Colonic mucosa (tissue), 4 donors: ENCODE data around the gene OBSCN. TPM values are rescaled to one million over a fixed set of nuclear protein-coding genes. Genes with fewer than 3 reads are reported as not detected.
A peak's percentile ranks its signal among the peaks of the same experiment; 100 is the strongest.

ENCODE experiments used
- DNase-seq: peaks from one replicate; pipeline ENCODE4 v3.0.0-alpha.2; 2020
- H3K27ac ChIP-seq: fragments of 200-600 bp; one replicate; pipeline ENCODE4 v1.8.0; 2021
- H3K27me3 ChIP-seq: fragments of 200-600 bp; one replicate; pipeline ENCODE4 v1.8.0; 2021
- H3K36me3 ChIP-seq: fragments of 200-600 bp; one replicate; pipeline ENCODE4 v1.8.0; 2021
- H3K4me1 ChIP-seq: fragments of 200-600 bp; one replicate; pipeline ENCODE4 v1.8.0; 2021; ENCODE audit warnings: mild to moderate bottlenecking
- H3K4me3 ChIP-seq: fragments of 200-600 bp; one replicate; pipeline ENCODE4 v1.8.0; 2021
- H3K9ac ChIP-seq, 2 donors: one replicate each; pipeline ENCODE4 v1.7.0; 2013; ENCODE audit warnings: control low read depth in 2 of 2, low read depth in 2 of 2, low read length in 2 of 2
- H3K9me3 ChIP-seq: fragments of 200-600 bp; one replicate; pipeline ENCODE4 v1.8.0; 2021
- intact Hi-C: fragments of 100-400 bp; cut with DNase I; formaldehyde crosslinking; loops from one replicate; pipeline ENCODE4 v1.14.1; 2022
- total RNA-seq, 2 donors: library from RNA; stranded (reverse); fragmentation: NEBNext Ultra II Directional in 1 of 2; extraction: Animal tissue kit (Norgen Biotek cat#: 25700) in 1 of 2; gene quantifications; one replicate each; pipeline ENCODE4 v1.2.1, GENCODE V29; 2021
- TF ChIP-seq, protein P1 (sequence below): fragments of 200-600 bp; IDR thresholded peaks from one replicate; pipeline ENCODE4 v1.8.0; 2022; ENCODE audit warnings: antibody characterized with exemption, mild to moderate bottlenecking
- donor health status: healthy.
- donor health status: DM: no; HTN: no; CAD: no.
- donor health status: DM: no; HTN: no; CAD: no.

Gene OBSCN
- total RNA-seq, 2 donors from 2014 or later = 3.6 to 7.9 TPM

- Histone ChIP-seq H3K27ac (no peak overlapping the region), H3K4me3 (no peak overlapping the region), H3K4me1 (no peaks in the 10 kb centered on the region), H3K36me3 (no peaks in the 10 kb centered on the region), H3K9me3 (no peaks in the 10 kb centered on the region), H3K9ac (no peak overlapping the region), H3K27me3 (no peaks in the 10 kb centered on the region)
- DNase-seq = no peak
- TF ChIP-seq, protein P1, sequence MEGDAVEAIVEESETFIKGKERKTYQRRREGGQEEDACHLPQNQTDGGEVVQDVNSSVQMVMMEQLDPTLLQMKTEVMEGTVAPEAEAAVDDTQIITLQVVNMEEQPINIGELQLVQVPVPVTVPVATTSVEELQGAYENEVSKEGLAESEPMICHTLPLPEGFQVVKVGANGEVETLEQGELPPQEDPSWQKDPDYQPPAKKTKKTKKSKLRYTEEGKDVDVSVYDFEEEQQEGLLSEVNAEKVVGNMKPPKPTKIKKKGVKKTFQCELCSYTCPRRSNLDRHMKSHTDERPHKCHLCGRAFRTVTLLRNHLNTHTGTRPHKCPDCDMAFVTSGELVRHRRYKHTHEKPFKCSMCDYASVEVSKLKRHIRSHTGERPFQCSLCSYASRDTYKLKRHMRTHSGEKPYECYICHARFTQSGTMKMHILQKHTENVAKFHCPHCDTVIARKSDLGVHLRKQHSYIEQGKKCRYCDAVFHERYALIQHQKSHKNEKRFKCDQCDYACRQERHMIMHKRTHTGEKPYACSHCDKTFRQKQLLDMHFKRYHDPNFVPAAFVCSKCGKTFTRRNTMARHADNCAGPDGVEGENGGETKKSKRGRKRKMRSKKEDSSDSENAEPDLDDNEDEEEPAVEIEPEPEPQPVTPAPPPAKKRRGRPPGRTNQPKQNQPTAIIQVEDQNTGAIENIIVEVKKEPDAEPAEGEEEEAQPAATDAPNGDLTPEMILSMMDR = no peak
- intact Hi-C loops = no loop called here
Observed at GRCh38 chr1:228177721-228178710, 29.8 kb upstream of the OBSCN start.

DNA sequence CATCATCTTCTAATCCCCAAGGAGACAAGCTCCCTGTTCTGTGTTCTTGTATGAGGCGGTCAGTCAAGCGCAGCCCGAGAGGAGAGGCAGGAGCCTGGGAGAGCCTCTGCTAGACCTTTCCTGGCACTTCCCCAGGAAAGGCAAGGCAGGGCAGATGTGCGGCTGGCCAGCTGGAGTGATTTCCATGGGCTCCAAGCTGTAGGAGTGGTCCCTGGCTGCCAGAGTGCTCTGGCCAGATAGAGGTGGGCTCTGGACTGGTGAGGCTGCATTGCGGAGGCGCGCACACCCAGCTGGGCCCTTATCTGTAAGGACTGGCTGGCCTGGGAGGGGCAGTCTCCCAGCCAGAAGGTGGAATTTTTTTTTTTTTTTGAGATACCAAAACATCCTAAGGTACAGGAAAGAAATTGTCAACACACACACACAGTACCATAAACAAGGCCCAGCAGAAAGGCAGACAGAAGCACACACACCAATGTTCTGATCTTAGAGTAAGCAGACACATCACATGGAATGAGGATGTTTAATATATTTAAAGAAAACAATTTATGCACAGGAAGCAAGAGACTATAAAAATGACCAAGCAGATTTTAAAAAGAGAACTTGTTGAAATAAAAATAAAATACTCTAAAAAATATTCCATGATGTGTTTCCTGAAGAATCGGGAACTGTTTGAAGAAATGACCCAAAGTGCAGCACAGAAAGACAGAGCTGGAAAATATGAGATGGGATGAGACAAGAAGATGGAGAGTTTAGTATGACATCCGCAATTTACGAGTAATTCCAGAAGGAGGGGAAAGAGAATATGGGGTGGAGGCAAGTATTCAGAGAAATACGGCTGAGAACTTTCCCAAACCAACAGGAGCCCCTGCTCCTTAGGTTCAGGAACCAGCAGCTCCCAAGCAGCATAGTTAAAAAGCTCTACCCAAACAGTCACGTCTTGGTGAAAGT is 28.8 kb upstream of the OBSCN start:
- no peaks in the 10 kb centered on the region for H3K9me3 ChIP-seq
- H3K4me1 ChIP-seq = no peaks in the 10 kb centered on the region
- no peak overlapping the region for H3K9ac ChIP-seq
- no peaks in the 10 kb centered on the region for H3K36me3 ChIP-seq
- H3K27me3 ChIP-seq = no peaks in the 10 kb centered on the region
- peak overlapping the region; percentile 55 for H3K27ac ChIP-seq
- TF ChIP-seq, protein P1 = no peak
- intact Hi-C loops = no loop called here
- no peak overlapping the region for H3K4me3 ChIP-seq
- no peak for DNase-seq

GRCh38 chr1:228180271-228180958 is 27.4 kb upstream of the OBSCN start:
- Histone ChIP-seq H3K4me1 (no peaks in the 10 kb centered on the region), H3K4me3 (no peak overlapping the region), H3K9ac (no peak overlapping the region), H3K27me3 (no peaks in the 10 kb centered on the region), H3K9me3 (no peaks in the 10 kb centered on the region), H3K27ac (no peak overlapping the region), H3K36me3 (no peaks in the 10 kb centered on the region)
- intact Hi-C loops = no loop called here
- DNase-seq = no peak
- TF ChIP-seq, protein P1 = no peak

GRCh38 chr1:228180959-228181644 is 26.7 kb upstream of the OBSCN start:
- Histone ChIP-seq H3K27me3 (no peaks in the 10 kb centered on the region), H3K4me3 (no peak overlapping the region), H3K36me3 (no peaks in the 10 kb centered on the region), H3K9me3 (no peaks in the 10 kb centered on the region), H3K27ac (no peak overlapping the region), H3K4me1 (no peaks in the 10 kb centered on the region), H3K9ac (no peak overlapping the region)
- TF ChIP-seq, protein P1 = no peak
- no peak for DNase-seq
- intact Hi-C loops = no loop called here
